HL-60/S4 (cell line): ENCODE measurements around the gene ADPRS.

Experiments used
- in situ Hi-C: fragments of 300-500 bp; cut with MboI; formaldehyde crosslinking; loops from 2 replicates; pipeline ENCODE4 v1.14.3; 2022; ENCODE audit warnings: low sequenced_read_pairs

ADPRS gene

DNA sequence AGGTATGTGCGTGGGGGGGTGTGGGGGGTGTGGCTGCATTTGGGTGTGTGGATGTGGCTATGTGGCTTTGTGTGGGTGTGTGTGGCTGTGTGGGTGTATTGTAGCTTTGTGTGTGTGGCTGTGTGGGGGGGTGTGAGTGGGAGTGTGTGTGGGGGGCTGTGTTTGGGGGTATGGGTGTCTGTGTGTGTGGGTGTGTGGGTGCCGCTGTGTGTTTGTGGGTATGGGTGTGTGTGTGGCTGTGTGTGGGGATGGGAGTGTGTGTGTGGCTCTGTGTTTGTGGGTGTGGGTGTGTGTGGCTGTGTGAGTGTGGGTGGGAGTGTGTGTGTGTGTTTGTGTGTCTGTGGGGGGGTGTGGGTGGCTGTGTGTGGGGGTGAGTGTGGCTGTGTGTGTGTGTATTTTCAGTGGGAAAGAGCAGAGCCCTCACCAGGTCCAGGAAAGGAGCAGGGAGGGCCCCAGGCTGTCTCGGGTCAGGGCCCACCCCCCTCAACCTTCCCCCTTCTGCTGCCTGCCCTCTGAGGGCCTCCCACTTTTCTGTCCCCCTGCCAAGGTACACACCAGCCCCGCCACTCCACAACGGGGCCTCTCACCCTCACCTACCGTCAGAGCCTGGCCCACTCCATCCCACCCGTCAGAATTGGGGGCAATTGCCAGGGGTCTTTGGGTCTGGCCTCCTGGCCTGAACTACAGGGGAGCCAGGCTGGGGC is 38.3 kb downstream of the ADPRS start:
- in situ Hi-C loops, result no loop called here

DNA sequence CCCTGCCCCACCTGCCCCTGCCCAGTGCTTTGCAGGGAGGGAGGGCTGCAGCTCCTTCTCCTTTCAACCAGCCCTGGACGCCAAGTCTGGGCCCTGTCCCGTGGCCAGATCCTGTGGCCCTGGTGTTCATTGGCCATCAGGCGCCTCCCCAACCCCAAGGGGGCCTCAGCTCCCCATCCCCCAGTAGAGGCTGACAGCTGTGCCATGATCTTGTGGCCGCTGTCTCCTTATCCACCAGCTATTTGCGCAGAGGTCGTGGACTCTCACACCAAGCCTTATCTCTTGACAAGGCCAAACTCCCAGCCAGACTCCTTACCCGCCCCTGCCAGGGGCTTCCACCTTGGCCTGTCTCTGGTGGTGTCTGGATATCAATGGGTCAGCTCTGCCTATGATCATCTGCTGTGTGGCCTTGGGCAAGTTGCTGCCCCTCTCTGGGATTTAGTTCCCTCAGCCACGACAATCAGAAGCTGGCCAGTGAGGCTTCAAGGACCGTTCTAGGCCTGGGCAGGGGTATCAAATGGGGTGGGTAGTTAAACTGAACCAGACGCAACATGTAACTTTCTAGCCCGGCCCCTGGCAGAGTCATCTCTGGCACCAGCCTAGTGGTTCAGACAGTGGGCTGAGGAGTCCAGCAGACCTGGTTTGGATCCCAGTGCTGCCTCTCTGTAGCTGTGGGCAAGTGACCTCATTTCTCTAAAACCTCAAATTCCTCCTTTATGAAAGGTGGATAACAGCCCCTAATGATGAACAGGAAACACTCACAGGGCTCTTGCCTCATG is 39.6 kb downstream of the ADPRS start:
- in situ Hi-C loops, result no loop called here

DNA sequence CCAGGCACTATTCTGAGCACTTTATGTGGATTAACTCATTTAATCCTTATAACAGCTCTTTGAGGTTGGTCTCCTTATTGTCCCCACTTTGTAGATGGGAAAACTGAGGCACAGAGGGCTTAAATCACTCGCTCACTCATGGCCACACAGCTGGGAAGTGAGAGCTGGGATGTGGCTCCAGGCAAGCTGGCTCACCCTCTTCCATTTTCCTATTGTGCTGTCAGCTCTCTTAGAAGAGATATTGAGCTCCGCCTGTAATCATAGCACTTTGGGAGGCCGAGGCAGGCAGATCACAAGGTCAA is 40.2 kb downstream of the ADPRS start:
- in situ Hi-C loops, result no loop called here

DNA sequence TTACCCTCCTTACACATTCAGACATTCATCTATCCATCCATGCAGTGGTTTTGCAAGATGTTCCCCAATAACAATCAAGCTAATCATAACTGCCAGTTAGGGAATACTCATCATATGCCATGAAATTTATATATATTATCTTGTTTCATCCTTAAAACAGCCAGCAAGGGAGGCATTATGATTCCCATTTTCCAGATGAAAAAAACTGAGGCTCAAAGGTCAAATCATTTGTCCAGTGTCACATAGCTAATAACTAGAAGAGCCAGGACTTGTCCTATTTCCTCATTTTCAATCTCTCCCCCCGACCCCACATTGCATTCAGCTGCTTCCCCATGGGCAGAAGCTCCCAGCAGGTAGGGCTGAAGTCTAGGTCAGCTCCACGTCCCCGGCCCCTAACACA is 43.3 kb downstream of the ADPRS start:
- in situ Hi-C loops, result no loop called here

DNA sequence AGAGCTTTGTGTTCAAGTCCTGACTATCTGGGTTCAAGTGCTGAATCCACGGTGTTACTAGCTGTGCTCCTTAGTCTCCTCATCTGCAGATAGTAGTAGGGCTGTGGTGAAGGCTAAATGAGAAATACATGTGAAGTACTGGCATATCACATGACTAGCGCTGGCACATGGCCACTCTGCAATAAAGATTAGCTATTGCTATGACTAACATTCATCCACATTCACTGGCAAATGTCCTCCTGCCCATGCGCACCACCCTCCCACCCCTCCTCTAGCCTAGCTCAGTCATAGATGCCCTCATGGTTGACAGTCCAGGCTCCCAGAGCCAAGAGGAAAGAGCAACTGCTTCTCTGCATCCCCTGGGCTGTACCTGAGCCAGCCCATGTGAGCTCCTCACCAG is 44.8 kb downstream of the ADPRS start:
- in situ Hi-C loops, result no loop called here

DNA sequence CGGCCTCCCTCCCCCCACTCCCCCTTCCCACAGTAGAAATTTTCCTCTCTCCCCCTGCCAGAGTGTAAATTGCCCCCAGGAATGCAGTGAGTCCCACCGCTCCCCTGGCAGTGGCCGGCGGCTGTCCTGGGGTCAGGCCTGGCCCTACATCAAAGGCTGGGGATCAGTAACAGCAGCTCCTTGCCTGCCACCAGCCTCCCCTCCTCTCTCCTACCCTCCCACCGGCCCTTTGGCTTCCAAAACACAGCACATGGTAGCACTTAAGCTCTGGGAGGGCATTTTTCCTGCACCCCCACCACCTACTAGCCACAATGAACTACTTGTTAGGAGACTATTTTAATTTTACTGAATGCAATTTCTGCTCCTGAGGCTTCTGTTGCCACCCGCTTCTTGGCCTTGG is 45.3 kb downstream of the ADPRS start:
- in situ Hi-C loops, result no loop called here

DNA sequence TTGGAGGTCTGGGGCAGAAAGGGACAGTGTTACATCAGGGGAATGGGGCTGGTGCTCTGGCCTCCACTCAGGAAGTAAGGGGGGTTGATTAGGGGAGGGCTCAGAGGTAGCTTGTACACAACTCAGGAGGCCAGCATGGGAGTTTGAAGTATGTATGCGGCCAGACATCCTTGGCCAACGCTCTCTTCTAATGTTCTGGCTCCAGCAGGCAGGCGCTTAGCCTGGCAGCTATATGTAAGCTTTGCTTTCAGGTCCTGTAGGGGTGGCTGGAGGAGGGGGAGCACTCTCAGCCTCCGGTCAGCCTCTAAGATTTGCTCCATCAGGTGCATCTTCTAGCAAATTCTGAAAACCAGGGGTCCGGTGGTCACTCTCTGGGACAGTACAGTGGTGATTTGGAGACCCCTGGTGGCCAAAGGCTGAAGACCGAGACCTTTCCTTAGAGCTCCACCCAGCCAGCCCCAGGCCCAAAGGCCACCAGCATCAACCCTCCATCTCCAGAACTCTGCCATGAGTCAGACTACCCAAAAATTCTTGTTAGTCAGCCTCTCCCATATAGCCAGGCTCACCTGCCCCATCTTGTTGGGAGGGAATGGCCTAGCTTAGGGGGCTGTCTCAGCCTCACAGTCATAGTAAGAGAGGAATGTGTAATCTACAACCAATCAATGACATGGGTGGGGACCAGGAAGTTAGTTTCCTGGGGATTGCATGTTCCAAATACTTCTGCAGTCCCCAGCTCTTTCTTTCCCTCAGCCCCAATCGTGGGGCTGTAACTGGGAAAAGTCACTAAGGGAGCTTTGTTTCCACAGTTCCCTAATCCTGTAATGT is 46.0 kb downstream of the ADPRS start:
- in situ Hi-C loops, result no loop called here

DNA sequence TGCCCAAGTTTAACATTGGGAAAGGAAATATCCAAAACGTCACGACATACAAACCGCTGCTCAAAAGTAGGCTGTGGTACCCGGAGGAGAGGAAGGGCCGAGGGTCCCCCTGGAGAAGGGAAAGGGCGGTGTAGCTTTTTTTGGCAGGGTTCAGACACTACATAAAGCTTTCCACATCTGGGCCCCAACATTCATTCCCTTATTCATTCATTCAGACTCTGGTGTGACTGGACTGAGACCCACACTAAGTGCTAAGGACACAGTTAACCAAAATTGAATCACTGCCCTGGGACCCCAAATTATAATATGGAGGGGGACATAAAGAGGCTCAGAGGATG is 46.6 kb downstream of the ADPRS start:
- in situ Hi-C loops, result no loop called here

DNA sequence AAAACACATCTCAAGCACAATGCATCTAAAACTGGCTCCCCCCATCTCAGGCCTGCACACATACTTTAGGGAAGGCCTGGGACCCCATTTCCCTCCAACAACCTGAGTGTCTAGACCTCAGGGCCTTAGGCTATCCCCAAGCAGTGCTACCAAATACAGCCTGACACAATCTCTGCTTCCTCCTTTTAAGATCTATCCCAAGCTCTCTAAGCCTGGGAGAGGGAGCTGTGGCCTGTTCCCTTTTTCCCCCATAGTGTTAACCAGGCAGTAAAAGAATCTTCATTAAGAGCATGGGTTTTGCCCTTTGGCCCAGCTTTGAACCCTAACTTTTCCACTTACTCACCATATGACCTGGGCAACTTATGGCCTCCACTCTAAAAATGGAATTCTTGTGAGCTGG is 47.1 kb downstream of the ADPRS start:
- in situ Hi-C loops, result no loop called here

DNA sequence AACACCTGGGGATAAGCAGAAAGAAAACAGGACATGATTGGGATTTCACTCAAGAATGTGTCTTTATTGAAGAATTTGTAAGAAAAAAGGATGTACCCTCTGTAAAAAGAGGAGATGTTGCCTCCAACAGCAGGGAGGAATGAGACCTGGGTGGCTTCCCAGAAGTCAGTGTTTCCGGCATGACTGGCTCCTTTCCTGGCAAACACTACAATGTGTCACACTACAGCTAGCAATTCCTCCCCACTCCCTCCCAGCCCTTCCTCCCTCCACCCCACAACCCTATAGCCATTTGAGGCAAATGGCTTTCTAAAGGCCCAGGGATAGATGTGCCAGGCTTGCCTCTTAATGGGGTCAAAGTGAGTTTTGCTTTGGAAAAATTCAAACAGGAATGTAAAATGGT is 47.8 kb downstream of the ADPRS start:
- in situ Hi-C loops, result no loop called here

DNA sequence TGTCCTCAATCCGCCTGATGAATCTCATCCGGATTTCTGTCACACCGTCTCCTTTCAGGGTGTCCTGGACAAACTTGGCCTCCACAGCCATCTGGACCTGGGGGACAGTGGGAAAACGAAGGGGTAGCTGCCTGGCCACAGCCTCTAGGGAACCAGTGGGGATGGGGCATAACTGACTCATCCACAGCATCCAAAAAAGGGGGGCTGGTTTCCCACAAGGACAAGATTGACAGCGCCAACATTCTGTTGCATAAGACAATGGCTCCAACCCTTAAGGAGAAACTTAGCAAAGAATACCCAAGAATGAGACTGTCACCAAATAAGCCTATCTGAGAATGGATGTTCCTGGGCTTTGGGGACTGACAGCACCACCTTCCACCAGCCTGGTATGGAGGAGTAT is 48.5 kb downstream of the ADPRS start:
- in situ Hi-C loops, result no loop called here

DNA sequence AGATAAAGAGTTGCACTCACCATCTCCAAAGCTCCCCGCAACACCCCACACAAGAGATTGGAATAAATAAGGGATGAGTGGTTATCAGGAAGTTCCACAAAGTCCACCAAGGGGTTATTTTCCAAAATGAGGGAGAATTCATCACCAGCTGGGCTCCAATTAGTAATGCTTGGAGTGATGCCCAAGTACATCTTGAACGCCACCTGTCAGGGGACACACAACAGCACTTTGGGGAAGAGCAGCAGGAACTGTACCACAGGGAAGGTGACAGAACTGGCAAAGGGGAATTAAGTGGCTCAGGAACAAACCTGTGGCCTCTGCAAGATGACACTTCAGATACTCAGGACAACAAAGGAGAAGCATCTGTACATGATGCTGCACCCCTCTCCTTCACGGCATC is 49.1 kb downstream of the ADPRS start:
- in situ Hi-C loops, result no loop called here

DNA sequence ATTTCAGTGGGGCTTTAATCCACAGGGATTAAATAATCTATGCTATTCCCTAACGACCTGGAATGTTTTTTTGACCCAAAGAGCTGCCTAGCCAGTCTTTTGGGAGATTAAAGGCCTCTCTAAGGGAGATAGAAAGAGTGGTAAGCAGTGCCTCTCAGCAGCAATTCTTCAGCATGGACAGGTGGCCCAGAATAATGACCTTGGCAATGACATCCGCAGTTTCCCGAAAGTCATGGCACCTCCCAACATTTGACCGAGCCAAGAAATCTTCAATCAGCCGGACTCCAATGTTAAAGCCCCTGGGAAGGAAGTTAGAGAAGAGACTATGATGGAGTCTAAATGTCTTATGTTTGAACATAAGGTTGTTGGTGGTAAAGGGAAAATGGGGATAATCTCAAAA is 50.8 kb downstream of the ADPRS start:
- in situ Hi-C loops, result no loop called here

DNA sequence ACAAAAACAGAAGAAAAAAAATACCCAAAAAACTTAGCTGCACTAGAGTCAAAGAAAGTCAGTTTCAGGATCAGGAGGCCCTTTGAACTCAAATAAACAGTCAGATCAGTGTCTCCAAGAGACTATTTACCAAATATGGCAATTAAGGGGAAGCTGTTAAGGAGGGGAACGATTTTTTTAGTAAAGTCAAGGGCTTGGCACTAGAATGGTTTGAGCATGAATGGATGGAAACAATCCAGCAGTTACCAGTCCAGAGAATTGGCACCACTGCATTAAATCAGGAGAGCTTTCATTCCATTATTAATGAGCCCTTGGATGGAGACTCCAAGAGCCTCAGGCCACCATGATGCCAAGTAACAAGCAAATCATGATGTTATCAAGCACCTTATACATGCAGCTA is 53.4 kb downstream of the ADPRS start:
- in situ Hi-C loops, result no loop called here

DNA sequence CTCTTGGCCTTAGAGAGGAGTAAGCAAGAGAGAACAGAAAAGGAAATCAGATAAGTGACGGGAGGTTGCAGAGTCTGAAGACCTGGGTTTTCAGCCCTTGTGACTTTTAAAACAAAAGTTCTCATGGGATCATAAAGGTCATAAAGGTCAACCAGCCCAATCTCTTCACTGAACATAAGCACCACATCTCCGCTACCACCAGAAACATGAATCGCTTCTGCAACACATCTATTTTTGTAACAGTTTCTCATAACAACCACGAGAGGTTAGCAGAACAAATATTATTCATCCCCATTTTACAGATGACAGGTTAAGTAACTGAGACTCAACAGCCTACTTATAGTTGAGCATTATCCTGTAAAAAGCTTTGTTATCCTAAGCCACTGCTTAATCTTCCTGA is 54.7 kb downstream of the ADPRS start:
- in situ Hi-C loops, result no loop called here
